ENCODE results near the gene C5orf58. TPM values are rescaled to one million over a fixed set of nuclear protein-coding genes. Genes with fewer than 3 reads are reported as not detected.
A peak's percentile ranks its signal among the peaks of the same experiment; 100 is the strongest.

Gene C5orf58
- total and polyA plus RNA-seq, 11 donors: not detected

DNA sequence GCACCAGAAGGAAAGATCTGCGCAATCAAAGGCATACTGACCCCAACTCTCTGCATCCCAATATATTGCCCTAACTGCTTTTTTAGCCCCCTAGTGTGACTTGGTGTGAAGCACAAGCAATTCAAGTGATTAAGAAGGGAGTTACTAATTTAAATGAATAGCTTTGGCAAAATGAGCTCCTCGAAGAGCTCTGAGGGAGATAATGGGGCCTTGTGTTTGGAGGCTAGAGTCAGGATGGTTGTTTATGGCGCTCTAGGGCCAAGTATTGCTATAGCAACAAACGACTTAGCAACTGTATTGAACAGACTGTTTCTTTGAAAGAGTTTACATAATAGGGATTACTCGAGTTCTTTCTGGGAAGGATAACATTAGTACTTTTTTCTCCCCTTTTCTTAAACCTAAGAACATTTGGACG is 11.5 kb upstream of the C5orf58 start:
- intact Hi-C loops (cut with DNase I): loop anchor here in 2 of 10 donors (10.0 kb wide), 2 partner anchors 403 to 413 kb away; no protein-coding TSS in a partner anchor
- H3K27ac ChIP-seq: peak overlapping the region in 3 of 12 donors; percentile 40 to 69 (median 65)
- H3K36me3 ChIP-seq: no peaks in the 10 kb centered on the region
- ATAC-seq: peak in 2 of 4 donors; percentile 56 to 65
- H3K27me3 ChIP-seq: peaks cover 0 to 3% (median 0%) of the 10 kb centered on the region in 9 donors
- no peak for TF ChIP-seq CTCF (IDR thresholded peaks at IDR 0.05)
- TF ChIP-seq POLR2A (IDR thresholded peaks at IDR 0.05): no peak
- 65 to 77% (median 67%) methylated on average over 6 of the region's 6 CpGs for WGBS, 4 donors
- H3K4me1 ChIP-seq: peaks cover 0 to 34% (median 0%) of the 10 kb centered on the region in 12 donors
- H3K4me3 ChIP-seq: no peak overlapping the region
- no peak for DNase-seq
- no peaks in the 10 kb centered on the region for H3K9me3 ChIP-seq

DNA sequence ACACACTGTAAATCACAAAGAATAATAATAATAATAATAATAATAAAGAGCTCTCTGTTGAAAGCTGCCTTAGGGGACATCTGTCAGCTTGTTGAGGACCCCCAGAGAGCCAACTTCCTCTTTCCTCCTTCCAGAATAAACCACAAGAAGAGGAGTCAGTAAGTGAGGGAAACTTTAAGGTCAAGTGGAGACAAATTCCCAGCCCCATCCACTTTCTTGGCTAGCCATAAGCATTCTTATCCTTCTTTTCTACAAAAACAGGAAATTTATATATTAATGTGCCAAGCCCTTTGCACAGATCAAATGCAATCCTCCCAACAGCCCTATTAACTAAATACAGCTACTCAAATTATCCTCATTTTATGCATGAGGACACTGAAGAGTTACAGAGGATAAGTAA is 9.4 kb upstream of the C5orf58 start:
- TF ChIP-seq CTCF (IDR thresholded peaks at IDR 0.05) (no peak), POLR2A (IDR thresholded peaks at IDR 0.05) (no peak)
- H3K9me3 ChIP-seq: no peaks in the 10 kb centered on the region
- DNase-seq (peak in 1 of 5 donors; percentile 16), ATAC-seq (peak in 1 of 4 donors; percentile 60)
- H3K4me1 ChIP-seq: peaks cover 0 to 34% (median 0%) of the 10 kb centered on the region in 12 donors
- H3K36me3 ChIP-seq: no peaks in the 10 kb centered on the region
- no peak overlapping the region for H3K4me3 ChIP-seq
- intact Hi-C loops (cut with DNase I): loop anchor here in 2 of 10 donors (10.0 kb wide), 2 partner anchors 401 to 411 kb away; no protein-coding TSS in a partner anchor
- peak overlapping the region in 4 of 12 donors; percentile 6 to 69 (median 36) for H3K27ac ChIP-seq
- H3K27me3 ChIP-seq: no peaks in the 10 kb centered on the region

GRCh38 chr5:170223906-170224305 is 8.9 kb upstream of the C5orf58 start:
- Histone ChIP-seq H3K36me3 (no peaks in the 10 kb centered on the region), H3K27ac (peak overlapping the region in 4 of 12 donors; percentile 4 to 69 (median 36)), H3K4me1 (peaks cover 0 to 34% (median 0%) of the 10 kb centered on the region in 12 donors), H3K9me3 (no peaks in the 10 kb centered on the region), H3K27me3 (no peaks in the 10 kb centered on the region), H3K4me3 (no peak overlapping the region)
- WGBS, 4 donors: 72 to 85% (median 79%) methylated on average over 5 of the region's 5 CpGs
- intact Hi-C loops (cut with DNase I): loop anchor here in 3 of 10 donors (2.0 to 10.0 kb wide), 3 partner anchors 197 to 411 kb away; no protein-coding TSS in a partner anchor
- ATAC-seq (no peak), DNase-seq (no peak)
- TF ChIP-seq CTCF (IDR thresholded peaks at IDR 0.05): no peak

DNA sequence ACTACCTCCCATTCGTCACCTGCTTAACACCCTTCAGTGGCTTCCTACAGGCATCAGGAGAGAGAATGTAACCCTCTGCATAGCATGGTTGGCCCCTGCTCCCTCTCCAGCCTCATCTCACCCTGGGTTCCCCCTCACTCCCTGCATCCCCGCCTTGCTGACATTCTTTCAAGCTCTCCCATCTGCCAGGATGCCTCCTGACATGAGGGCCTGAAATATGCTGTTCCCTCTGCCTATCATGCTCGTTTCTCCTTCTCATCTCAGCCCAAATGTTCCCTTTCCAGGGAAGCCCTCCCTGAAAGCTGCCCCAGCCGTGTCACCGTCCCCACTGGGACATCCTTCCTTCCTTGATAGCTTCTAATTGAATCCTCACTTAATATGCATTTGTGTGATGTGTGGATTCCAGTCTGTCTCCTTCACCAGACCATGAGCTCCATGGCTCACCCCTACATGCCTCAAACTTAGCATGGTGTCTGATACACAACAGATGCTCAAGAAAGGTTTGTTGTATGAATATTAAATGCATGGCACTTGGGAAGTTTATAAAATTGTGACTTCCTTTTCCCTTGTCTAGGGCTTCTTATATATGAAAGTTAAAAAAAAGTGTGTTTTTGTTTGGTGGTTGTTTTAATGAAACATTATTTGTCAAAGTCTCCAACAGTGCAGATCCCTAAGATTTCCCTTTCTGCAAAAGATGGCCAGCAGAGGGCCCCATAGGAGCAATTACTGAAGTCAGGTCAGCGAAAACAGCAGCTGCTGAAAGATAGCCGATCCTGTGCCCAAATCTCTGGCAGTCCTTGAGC is 7.3 kb upstream of the C5orf58 start:
- ATAC-seq (peak in 3 of 4 donors; percentile 73 to 82 (median 80)), DNase-seq (peak; percentile 70 to 82 (median 71))
- no peaks in the 10 kb centered on the region for H3K9me3 ChIP-seq
- TF ChIP-seq CTCF (IDR thresholded peaks at IDR 0.05) (peak; percentile 63 to 86 (median 78)), POLR2A (IDR thresholded peaks at IDR 0.05) (no peak)
- H3K27me3 ChIP-seq: no peaks in the 10 kb centered on the region
- peaks cover 0 to 34% (median 0%) of the 10 kb centered on the region in 12 donors for H3K4me1 ChIP-seq
- no peaks in the 10 kb centered on the region for H3K36me3 ChIP-seq
- WGBS, 4 donors: 52 to 58% (median 57%) methylated on average over 7 of the region's 7 CpGs
- no peak overlapping the region for H3K4me3 ChIP-seq
- H3K27ac ChIP-seq: no peak overlapping the region
- intact Hi-C loops (cut with DNase I): loop anchor here (1.0 to 10.0 kb wide), 12 partner anchors 41 to 409 kb away; no protein-coding TSS in a partner anchor

All from heart left ventricle (tissue), 16 donors.